Endodermal cell (in vitro differentiated cells): ENCODE results near the gene CXCL17. TPM values are rescaled to one million over a fixed set of nuclear protein-coding genes. Genes with fewer than 3 reads are reported as not detected.

Experiments used
- DNase-seq: peaks from one replicate; pipeline ENCODE4 v3.0.0-alpha.2; 2017
- H3K27ac ChIP-seq: 2 replicates; pipeline ENCODE4 v1.5.1; 2013; ENCODE audit warnings: mild to moderate bottlenecking, low read depth, low read length, moderate library complexity
- H3K27me3 ChIP-seq: 2 replicates; pipeline ENCODE4 v1.6.1; 2013; ENCODE audit warnings: mild to moderate bottlenecking, low read length, moderate library complexity; ENCODE audit not compliant: insufficient read depth, control insufficient read depth, poor library complexity, severe bottlenecking
- H3K36me3 ChIP-seq: 2 replicates; pipeline ENCODE4 v1.7.0; 2013; ENCODE audit warnings: mild to moderate bottlenecking, low read length, moderate library complexity; ENCODE audit not compliant: control insufficient read depth, insufficient read depth
- H3K4me1 ChIP-seq: one replicate; pipeline ENCODE4 v1.7.0; 2013; ENCODE audit warnings: low read length; ENCODE audit not compliant: control insufficient read depth, insufficient read depth
- H3K4me3 ChIP-seq: 2 replicates; pipeline ENCODE4 v1.5.1; 2013; ENCODE audit warnings: mild to moderate bottlenecking, low read length, moderate library complexity
- H3K9ac ChIP-seq: 2 replicates; pipeline ENCODE4 v1.6.1; 2013; ENCODE audit warnings: mild to moderate bottlenecking, low read length, moderate library complexity; ENCODE audit not compliant: poor library complexity, severe bottlenecking; ENCODE audit errors: extremely low read depth
- H3K9me3 ChIP-seq: 2 replicates; pipeline ENCODE4 v1.6.1; 2013; ENCODE audit warnings: mild to moderate bottlenecking, low read length, moderate library complexity; ENCODE audit not compliant: control insufficient read depth
- H3K27ac Mint-ChIP-seq: 2 replicates; pipeline ENCODE4 v1.8.0; 2020; ENCODE audit warnings: mixed read lengths
- H3K27me3 Mint-ChIP-seq: 2 replicates; pipeline ENCODE4 v1.8.0; 2021; ENCODE audit warnings: mild to moderate bottlenecking, mixed read lengths; ENCODE audit not compliant: insufficient read depth
- H3K36me3 Mint-ChIP-seq: 2 replicates; pipeline ENCODE4 v1.8.0; 2020; ENCODE audit warnings: low read depth, mixed read lengths
- H3K4me1 Mint-ChIP-seq: 2 replicates; pipeline ENCODE4 v1.8.0; 2020; ENCODE audit warnings: mixed read lengths
- H3K4me3 Mint-ChIP-seq: 2 replicates; pipeline ENCODE4 v1.8.0; 2020; ENCODE audit warnings: mild to moderate bottlenecking, moderate library complexity, mixed read lengths
- H3K9me3 Mint-ChIP-seq: 2 replicates; pipeline ENCODE4 v1.8.0; 2020; ENCODE audit warnings: mild to moderate bottlenecking, mixed read lengths
- CTCF ChIP-seq: fragments of 200-600 bp; sonication (generic); conservative IDR thresholded peaks from 2 replicates; pipeline ENCODE4 v1.5.0; 2021; ENCODE audit warnings: antibody characterized with exemption, mild to moderate bottlenecking
- WGBS, 2 experiments: methylation state at CpG; one replicate each; pipeline versions ENCODE4 v1.1.5 to v1.1.7; 2013; ENCODE audit warnings: missing lambda C conversion rate in 2 of 2, mixed read lengths in 1 of 2; ENCODE audit not compliant: insufficient coverage in 1 of 2, insufficient read length in 1 of 2; 5-methylcytosine and 5-hydroxymethylcytosine counted together
- total RNA-seq, 2 donors: library from RNA; stranded (reverse); fragmentation: NEBNext Ultra II Directional in 1 of 2; extraction: Animal tissue kit (Norgen Biotek cat#: 25700) in 1 of 2; gene quantifications; 2 replicates in 1 of 2; 3 replicates in 1 of 2; pipeline ENCODE4 v1.2.1, GENCODE V29; 2021

CXCL17 gene
- total RNA-seq, 2 donors from 2014 or later: 0.37 TPM; not detected in 1

- Histone ChIP-seq H3K4me3 (no peak overlapping the region), H3K36me3 (no peaks in the 10 kb centered on the region), H3K4me1 (no peaks in the 10 kb centered on the region), H3K9me3 (no peaks in the 10 kb centered on the region), H3K9ac (no peak overlapping the region), H3K27ac (no peak overlapping the region), H3K27me3 (no peaks in the 10 kb centered on the region)
- Mint-ChIP-seq H3K4me3 (no peak overlapping the region), H3K4me1 (no peaks in the 10 kb centered on the region), H3K27me3 (peaks cover 67% of the 10 kb centered on the region), H3K9me3 (no peaks in the 10 kb centered on the region), H3K27ac (no peak overlapping the region), H3K36me3 (peaks cover 12% of the 10 kb centered on the region)
- WGBS, 2 experiments: 90 to 92% methylated on average over 6 to 8 of the region's 8 CpGs
- TF ChIP-seq CTCF: no peak
- DNase-seq: no peak
Measured at GRCh38 chr19:42411581-42412178, 31.1 kb downstream of the CXCL17 start.

GRCh38 chr19:42410371-42410770, 32.4 kb downstream of the CXCL17 start:
- H3K4me1 ChIP-seq: no peaks in the 10 kb centered on the region
- Mint-ChIP-seq H3K27me3 (peaks cover 57% of the 10 kb centered on the region), H3K4me1 (no peaks in the 10 kb centered on the region)

GRCh38 chr19:42409477-42409876, 33.3 kb downstream of the CXCL17 start:
- WGBS, 2 experiments: 91% methylated on average over 6 of the region's 6 CpGs
- Histone ChIP-seq H3K27ac (no peak overlapping the region), H3K4me3 (no peak overlapping the region), H3K27me3 (no peaks in the 10 kb centered on the region), H3K9ac (no peak overlapping the region), H3K9me3 (no peaks in the 10 kb centered on the region), H3K4me1 (no peaks in the 10 kb centered on the region), H3K36me3 (no peaks in the 10 kb centered on the region)
- Mint-ChIP-seq H3K27me3 (peaks cover 48% of the 10 kb centered on the region), H3K9me3 (no peaks in the 10 kb centered on the region), H3K27ac (no peak overlapping the region), H3K4me1 (no peaks in the 10 kb centered on the region), H3K4me3 (no peak overlapping the region), H3K36me3 (peaks cover 12% of the 10 kb centered on the region)
- DNase-seq: no peak
- no peak for TF ChIP-seq CTCF

More at GRCh38 chr19:42410371-42410770, 32.4 kb downstream of the CXCL17 start:
- no peak for DNase-seq
- Mint-ChIP-seq H3K4me3 (no peak overlapping the region), H3K9me3 (no peaks in the 10 kb centered on the region), H3K27ac (no peak overlapping the region), H3K36me3 (peaks cover 12% of the 10 kb centered on the region)
- H3K9me3 ChIP-seq: no peaks in the 10 kb centered on the region
- H3K9ac ChIP-seq: no peak overlapping the region
- 94 to 97% methylated on average over 15 to 30 of the region's 30 CpGs for WGBS, 2 experiments
- H3K27ac ChIP-seq: no peak overlapping the region
- no peak for TF ChIP-seq CTCF
- no peaks in the 10 kb centered on the region for H3K36me3 ChIP-seq
- H3K4me3 ChIP-seq: no peak overlapping the region
- H3K27me3 ChIP-seq: no peaks in the 10 kb centered on the region
